GM18526 (cell line): ENCODE data around the gene MAIP1.

Source experiments
- POLR2A ChIP-seq: IDR thresholded peaks from 3 replicates; pipeline ENCODE4 v1.6.1; 2011; ENCODE audit not compliant: insufficient read length; ENCODE audit errors: extremely low read depth

Gene MAIP1

GRCh38 chr2:199936554-199936953 lies 18.8 kb upstream of the MAIP1 start:
- TF ChIP-seq POLR2A: no peak

- TF ChIP-seq POLR2A: no peak
Measured at GRCh38 chr2:199940373-199940772, 15.0 kb upstream of the MAIP1 start.

- no peak for TF ChIP-seq POLR2A
Measured at GRCh38 chr2:199943373-199943772, 12.0 kb upstream of the MAIP1 start.

GRCh38 chr2:199946196-199946595 lies 9.2 kb upstream of the MAIP1 start:
- no peak for TF ChIP-seq POLR2A

GRCh38 chr2:199946836-199947235 lies 8.5 kb upstream of the MAIP1 start:
- no peak for TF ChIP-seq POLR2A

GRCh38 chr2:199950396-199950795 lies 5.0 kb upstream of the MAIP1 start:
- TF ChIP-seq POLR2A: no peak

- TF ChIP-seq POLR2A: no peak
Measured at GRCh38 chr2:199951023-199951422, 4.4 kb upstream of the MAIP1 start.

- TF ChIP-seq POLR2A: no peak
Measured at GRCh38 chr2:199955007-199955338, 409 bp upstream of the MAIP1 start.

- TF ChIP-seq POLR2A: no peak
Measured at GRCh38 chr2:199956062-199956380, 639 bp downstream of the MAIP1 start.

- no peak for TF ChIP-seq POLR2A
Measured at GRCh38 chr2:199958014-199958413, 2.6 kb downstream of the MAIP1 start.

- TF ChIP-seq POLR2A: no peak
Measured at GRCh38 chr2:199962203-199962602, 6.8 kb downstream of the MAIP1 start.

- no peak for TF ChIP-seq POLR2A
Measured at GRCh38 chr2:199966405-199966804, 11.0 kb downstream of the MAIP1 start.

GRCh38 chr2:199966976-199967375 lies 11.6 kb downstream of the MAIP1 start:
- TF ChIP-seq POLR2A: no peak

GRCh38 chr2:199968126-199968525 lies 12.7 kb downstream of the MAIP1 start:
- no peak for TF ChIP-seq POLR2A

- no peak for TF ChIP-seq POLR2A
Measured at GRCh38 chr2:199972088-199972626, 16.8 kb downstream of the MAIP1 start.

GRCh38 chr2:199973703-199974102 lies 18.3 kb downstream of the MAIP1 start:
- TF ChIP-seq POLR2A: no peak

- no peak for TF ChIP-seq POLR2A
Measured at GRCh38 chr2:199975273-199975895, 20.0 kb downstream of the MAIP1 start.

- TF ChIP-seq POLR2A: no peak
Measured at GRCh38 chr2:199977984-199978415, 22.6 kb downstream of the MAIP1 start.

- no peak for TF ChIP-seq POLR2A
Measured at GRCh38 chr2:199979398-199979797, 24.0 kb downstream of the MAIP1 start.
